AG04450 (cell line): ENCODE results near the gene TSHR. TPM values are rescaled to one million over a fixed set of nuclear protein-coding genes. Genes with fewer than 3 reads are reported as not detected.
A peak's percentile ranks its signal among the peaks of the same experiment; 100 is the strongest.

Experiments used
- CTCF ChIA-PET: fragments of 300-600, 350-600 bp; formaldehyde crosslinking; extraction: SDS; loops from one replicate; lab custom pipeline; 2022; ENCODE audit warnings: antibody characterized with exemption, inconsistent platforms; lab: Charles Lee
- POLR2A ChIA-PET: fragments of 350-600 bp; formaldehyde crosslinking; extraction: SDS; loops from one replicate; lab custom pipeline; 2021; ENCODE audit warnings: antibody characterized with exemption, inconsistent platforms; lab: Yijun Ruan, JAX
- DNase-seq: peaks from one replicate; pipeline ENCODE4 v3.0.0-alpha.2; 2011; ENCODE audit warnings: low read depth, low spot score
- H3K27ac ChIP-seq: one replicate; pipeline ENCODE4 v1.5.1; 2012; ENCODE audit warnings: low read depth, low read length, control low read depth
- H3K27me3 ChIP-seq: one replicate; pipeline ENCODE4 v1.6.0; 2012; ENCODE audit warnings: low read length; ENCODE audit not compliant: control insufficient read depth, insufficient read depth
- H3K4me3 ChIP-seq: 2 replicates; pipeline ENCODE4 v1.5.1; 2011; ENCODE audit warnings: mild to moderate bottlenecking, low read depth, low read length, control low read depth
- H3K9me3 ChIP-seq: 2 replicates; pipeline ENCODE4 v1.5.1; 2012; ENCODE audit warnings: low read length; ENCODE audit not compliant: control insufficient read depth, insufficient read depth
- polyA plus RNA-seq: library from polyadenylated mRNA; depleted of rRNA; stranded (reverse); fragments of >200 nt; gene quantifications from 2 replicates; pipeline ENCODE4 v1.2.3, GENCODE V29; 2011
- TF ChIP-seq, protein P1 (sequence below): IDR thresholded peaks from 2 replicates; pipeline ENCODE4 v1.5.1; 2011; ENCODE audit warnings: low read depth, low read length, control low read depth, inconsistent platforms

The TSHR gene
- polyA plus RNA-seq, 1 experiment = not detected

DNA sequence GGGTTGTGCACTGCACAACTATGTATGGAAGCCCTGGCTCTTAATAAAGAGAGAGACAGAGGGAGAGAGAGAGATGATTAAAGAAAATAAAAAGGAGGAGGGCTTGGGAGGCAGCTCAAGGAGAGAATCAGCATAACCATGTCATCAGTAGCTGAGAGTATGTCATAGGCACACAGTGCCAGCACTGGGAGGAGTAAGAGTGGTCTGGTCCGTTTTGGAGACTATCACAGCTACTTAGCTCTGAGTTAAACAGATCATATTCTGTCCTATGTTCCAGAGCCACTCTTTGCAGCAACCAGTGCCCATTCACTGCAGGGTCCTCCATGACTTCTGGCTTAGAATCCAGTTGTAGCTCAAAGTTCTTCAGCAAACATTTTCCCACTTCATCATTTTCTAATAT is 206.3 kb downstream of the TSHR start:
- Histone ChIP-seq H3K4me3 (no peak overlapping the region), H3K27ac (no peak overlapping the region), H3K27me3 (no peaks in the 10 kb centered on the region), H3K9me3 (no peaks in the 10 kb centered on the region)
- ChIA-PET CTCF (interaction anchor here (1.2 to 6.5 kb wide), 5 partner anchors 9 to 207 kb away, joined by 5 to 44 read pairs (median 12); partner anchors contain the start of gene TSHR), POLR2A (no interaction called here)
- DNase-seq = no peak
- TF ChIP-seq, protein P1, sequence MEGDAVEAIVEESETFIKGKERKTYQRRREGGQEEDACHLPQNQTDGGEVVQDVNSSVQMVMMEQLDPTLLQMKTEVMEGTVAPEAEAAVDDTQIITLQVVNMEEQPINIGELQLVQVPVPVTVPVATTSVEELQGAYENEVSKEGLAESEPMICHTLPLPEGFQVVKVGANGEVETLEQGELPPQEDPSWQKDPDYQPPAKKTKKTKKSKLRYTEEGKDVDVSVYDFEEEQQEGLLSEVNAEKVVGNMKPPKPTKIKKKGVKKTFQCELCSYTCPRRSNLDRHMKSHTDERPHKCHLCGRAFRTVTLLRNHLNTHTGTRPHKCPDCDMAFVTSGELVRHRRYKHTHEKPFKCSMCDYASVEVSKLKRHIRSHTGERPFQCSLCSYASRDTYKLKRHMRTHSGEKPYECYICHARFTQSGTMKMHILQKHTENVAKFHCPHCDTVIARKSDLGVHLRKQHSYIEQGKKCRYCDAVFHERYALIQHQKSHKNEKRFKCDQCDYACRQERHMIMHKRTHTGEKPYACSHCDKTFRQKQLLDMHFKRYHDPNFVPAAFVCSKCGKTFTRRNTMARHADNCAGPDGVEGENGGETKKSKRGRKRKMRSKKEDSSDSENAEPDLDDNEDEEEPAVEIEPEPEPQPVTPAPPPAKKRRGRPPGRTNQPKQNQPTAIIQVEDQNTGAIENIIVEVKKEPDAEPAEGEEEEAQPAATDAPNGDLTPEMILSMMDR = no peak

- CTCF ChIA-PET = interaction anchor here (1.0 to 6.5 kb wide), 12 partner anchors 14 to 175 kb away, joined by 3 to 44 read pairs (median 6); no protein-coding TSS in a partner anchor
- Histone ChIP-seq H3K27ac (no peak overlapping the region), H3K27me3 (no peaks in the 10 kb centered on the region), H3K9me3 (no peaks in the 10 kb centered on the region), H3K4me3 (no peak overlapping the region)
- no peak for DNase-seq
- TF ChIP-seq, protein P1 = no peak
- POLR2A ChIA-PET = interaction anchor here (0.7 kb wide), 1 partner anchor 56 kb away, joined by 3 read pairs; no protein-coding TSS in a partner anchor
Measured at GRCh38 chr14:81162941-81163340, 207.5 kb downstream of the TSHR start.

GRCh38 chr14:81164167-81164774 is 208.8 kb downstream of the TSHR start:
- H3K27me3 ChIP-seq = no peaks in the 10 kb centered on the region
- H3K4me3 ChIP-seq = no peak overlapping the region
- peak; percentile 15 for DNase-seq
- no peaks in the 10 kb centered on the region for H3K9me3 ChIP-seq
- CTCF ChIA-PET = interaction anchor here (0.8 to 6.5 kb wide), 11 partner anchors 8 to 176 kb away, joined by 4 to 44 read pairs (median 5); no protein-coding TSS in a partner anchor
- H3K27ac ChIP-seq = no peak overlapping the region
- POLR2A ChIA-PET = no interaction called here
- TF ChIP-seq, protein P1 = peak; percentile 67

GRCh38 chr14:81165188-81165587 is 209.8 kb downstream of the TSHR start:
- TF ChIP-seq, protein P1 = no peak
- Histone ChIP-seq H3K27me3 (no peaks in the 10 kb centered on the region), H3K27ac (no peak overlapping the region), H3K9me3 (no peaks in the 10 kb centered on the region), H3K4me3 (no peak overlapping the region)
- CTCF ChIA-PET = interaction anchor here (0.6 to 6.5 kb wide), 6 partner anchors 18 to 177 kb away, joined by 3 to 44 read pairs (median 10); no protein-coding TSS in a partner anchor
- POLR2A ChIA-PET = interaction anchor here (1.9 kb wide), 1 partner anchor 56 kb away, joined by 8 read pairs; the partner anchor contains the start of gene GTF2A1
- DNase-seq = no peak

- H3K27ac ChIP-seq = no peak overlapping the region
- no peaks in the 10 kb centered on the region for H3K27me3 ChIP-seq
- TF ChIP-seq, protein P1 = no peak
- no peaks in the 10 kb centered on the region for H3K9me3 ChIP-seq
- ChIA-PET POLR2A (interaction anchor here (1.9 kb wide), 1 partner anchor 55 kb away, joined by 8 read pairs; the partner anchor contains the start of gene GTF2A1), CTCF (interaction anchor here (1.2 to 6.5 kb wide), 3 partner anchors 53 to 178 kb away, joined by 3 to 44 read pairs (median 33); no protein-coding TSS in a partner anchor)
- H3K4me3 ChIP-seq = no peak overlapping the region
- DNase-seq = no peak
Measured at GRCh38 chr14:81166121-81166520, 210.7 kb downstream of the TSHR start.
